OCI-LY7 (cell line): ENCODE measurements around the gene ANO1.
"Not testable (repeated sequence)": the region's sequence is repeated elsewhere in the genome, so short reads cannot be mapped to it uniquely, and the experiment has no call there.

ENCODE experiments used
- CTCF ChIP-seq: fragments of 200-600 bp; sonication (generic); conservative IDR thresholded peaks from 2 replicates; pipeline ENCODE4 v1.5.1; 2014; ENCODE audit warnings: mild to moderate bottlenecking, antibody characterized with exemption, low read length, moderate library complexity, mixed read lengths
- EZH2phosphoT487 ChIP-seq: fragments of 200-600 bp; sonication (generic); IDR thresholded peaks from 2 replicates; pipeline ENCODE4 v1.6.1; 2018; ENCODE audit warnings: low read depth, borderline replicate concordance, mild to moderate bottlenecking, mixed run types, antibody characterized with exemption, low read length, moderate library complexity, mixed read lengths

GRCh38 chr11:70201047-70201446 lies 122.9 kb downstream of the ANO1 start:
- not testable (repeated sequence) for TF ChIP-seq CTCF, EZH2phosphoT487
